Measurements from ENCODE around the gene LMBRD1.

DNA sequence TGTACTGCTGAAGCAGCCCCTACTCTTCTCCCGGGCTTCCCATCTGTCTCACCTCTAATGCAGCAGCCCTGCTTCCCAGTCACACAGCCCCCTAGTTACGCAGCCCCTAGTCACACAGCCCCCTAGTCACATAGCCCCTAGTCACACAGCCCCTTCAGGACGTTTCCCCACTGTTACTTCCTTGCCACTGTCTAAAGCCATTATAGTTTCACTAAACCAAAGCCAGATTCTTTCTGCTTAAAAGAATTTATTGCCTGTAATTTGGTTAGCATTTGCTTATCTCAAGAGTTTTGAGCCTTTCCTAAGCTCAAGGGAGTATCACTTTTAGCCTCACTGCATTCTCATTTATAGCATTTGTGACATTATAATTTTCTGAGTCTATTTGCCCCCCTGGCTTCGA lies 127.9 kb downstream of the LMBRD1 start:
- TF ChIP-seq EZH2phosphoT487 (IDR thresholded peaks at IDR 0.05; ENCODE audit: borderline replicate concordance, low read length) = no peak
- TF ChIP-seq, protein P1, sequence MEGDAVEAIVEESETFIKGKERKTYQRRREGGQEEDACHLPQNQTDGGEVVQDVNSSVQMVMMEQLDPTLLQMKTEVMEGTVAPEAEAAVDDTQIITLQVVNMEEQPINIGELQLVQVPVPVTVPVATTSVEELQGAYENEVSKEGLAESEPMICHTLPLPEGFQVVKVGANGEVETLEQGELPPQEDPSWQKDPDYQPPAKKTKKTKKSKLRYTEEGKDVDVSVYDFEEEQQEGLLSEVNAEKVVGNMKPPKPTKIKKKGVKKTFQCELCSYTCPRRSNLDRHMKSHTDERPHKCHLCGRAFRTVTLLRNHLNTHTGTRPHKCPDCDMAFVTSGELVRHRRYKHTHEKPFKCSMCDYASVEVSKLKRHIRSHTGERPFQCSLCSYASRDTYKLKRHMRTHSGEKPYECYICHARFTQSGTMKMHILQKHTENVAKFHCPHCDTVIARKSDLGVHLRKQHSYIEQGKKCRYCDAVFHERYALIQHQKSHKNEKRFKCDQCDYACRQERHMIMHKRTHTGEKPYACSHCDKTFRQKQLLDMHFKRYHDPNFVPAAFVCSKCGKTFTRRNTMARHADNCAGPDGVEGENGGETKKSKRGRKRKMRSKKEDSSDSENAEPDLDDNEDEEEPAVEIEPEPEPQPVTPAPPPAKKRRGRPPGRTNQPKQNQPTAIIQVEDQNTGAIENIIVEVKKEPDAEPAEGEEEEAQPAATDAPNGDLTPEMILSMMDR (IDR thresholded peaks at IDR 0.05; ENCODE audit: low read depth, low read length, poor library complexity, severe bottlenecking) = no peak

Measured in DOHH2 (cell line).